PC-3 (cell line): ENCODE data around the gene SEC61A2. TPM values are rescaled to one million over a fixed set of nuclear protein-coding genes. Genes with fewer than 3 reads are reported as not detected.
A peak's percentile ranks its signal among the peaks of the same experiment; 100 is the strongest.

Experiments
- ATAC-seq: fragments of 200-7000 bp; cut with Tn5 transposase; 2 replicates; pipeline ENCODE4 v1.9.1; 2020; ENCODE audit warnings: mild to moderate bottlenecking, moderate library complexity
- BruUV-seq: library from RNA; stranded (reverse); fragments of 400-500 nt; replicated peaks from 2 replicates; lab custom pipeline; 2021; lab: Mats Ljungman, UMichigan
- CTCF ChIA-PET: fragments of 300-600 bp; sonication (Branson Sonifier 250); formaldehyde crosslinking; loops from one replicate; lab custom pipeline; 2022; ENCODE audit warnings: antibody characterized with exemption; lab: Charles Lee
- POLR2A ChIA-PET: fragments of 300-600 bp; sonication (Branson Sonifier 250); formaldehyde crosslinking; loops from one replicate; lab custom pipeline; 2022; ENCODE audit warnings: antibody characterized with exemption; ENCODE audit not compliant: unreplicated experiment; lab: Charles Lee
- DNase-seq: peaks from one replicate; pipeline ENCODE4 v3.0.0-alpha.2; 2015
- H2AFZ ChIP-seq: fragments of 300-600 bp; sonication (generic); 2 replicates; pipeline ENCODE4 v1.6.0; 2016; ENCODE audit warnings: antibody characterized with exemption, low read length
- H3F3A ChIP-seq: fragments of 300-600 bp; sonication (generic); one replicate; pipeline ENCODE4 v1.6.0; 2017; ENCODE audit warnings: antibody characterized with exemption, low read length, control low read depth, mild to moderate bottlenecking; ENCODE audit not compliant: unreplicated experiment
- H3K27ac ChIP-seq: fragments of 300-600 bp; sonication (generic); 2 replicates; pipeline ENCODE4 v1.5.1; 2016; ENCODE audit warnings: mild to moderate bottlenecking, low read length
- H3K27me3 ChIP-seq: fragments of 300-600 bp; sonication (generic); 2 replicates; pipeline ENCODE4 v1.6.1; 2016; ENCODE audit warnings: low read length, mixed read lengths
- H3K36me3 ChIP-seq: fragments of 300-600 bp; sonication (generic); 2 replicates; pipeline ENCODE4 v1.6.1; 2016; ENCODE audit warnings: low read depth, mixed run types, low read length, mixed read lengths
- H3K4me1 ChIP-seq: fragments of 300-600 bp; sonication (generic); 2 replicates; pipeline ENCODE4 v1.5.1; 2016; ENCODE audit warnings: low read length; ENCODE audit not compliant: insufficient read depth
- H3K4me2 ChIP-seq: fragments of 300-600 bp; sonication (generic); 2 replicates; pipeline ENCODE4 v1.6.0; 2016; ENCODE audit warnings: low read length
- H3K4me3 ChIP-seq: fragments of 300-600 bp; sonication (generic); 2 replicates; pipeline ENCODE4 v1.5.1; 2016; ENCODE audit warnings: mild to moderate bottlenecking, low read length, mixed read lengths
- H3K79me2 ChIP-seq: fragments of 300-600 bp; sonication (generic); 2 replicates; pipeline ENCODE4 v1.6.1; 2017; ENCODE audit warnings: low read length, mixed read lengths
- H3K9ac ChIP-seq: fragments of 300-600 bp; sonication (generic); 2 replicates; pipeline ENCODE4 v1.6.0; 2016; ENCODE audit warnings: mild to moderate bottlenecking, low read length
- H3K9me2 ChIP-seq: fragments of 300-600 bp; sonication (generic); replicated peaks from 2 replicates; pipeline ENCODE4 v1.6.1; 2016; ENCODE audit warnings: mixed run types, low read length, mixed read lengths
- H3K9me3 ChIP-seq: fragments of 300-600 bp; sonication (generic); 2 replicates; pipeline ENCODE4 v1.6.1; 2016; ENCODE audit warnings: low read length, mixed read lengths
- H4K20me1 ChIP-seq: fragments of 300-600 bp; sonication (generic); 2 replicates; pipeline ENCODE4 v1.6.1; 2016; ENCODE audit warnings: low read length, mixed read lengths
- EZH2 ChIP-seq: fragments of 300-600 bp; sonication (generic); IDR thresholded peaks from one replicate; pipeline ENCODE4 v1.6.1; 2017; ENCODE audit warnings: antibody characterized with exemption, mild to moderate bottlenecking, low read length; ENCODE audit not compliant: unreplicated experiment
- EZH2phosphoT487 ChIP-seq: fragments of 300-600 bp; sonication (generic); IDR thresholded peaks from 2 replicates; pipeline ENCODE4 v1.6.1; 2018; ENCODE audit warnings: mild to moderate bottlenecking, antibody characterized with exemption, low read length, borderline replicate concordance
- intact Hi-C: fragments of 100-400 bp; cut with micrococcal nuclease; formaldehyde crosslinking; loops from 2 replicates; pipeline ENCODE4 v1.9.0; 2023
- total RNA-seq: library from RNA; depleted of rRNA; stranded (reverse); fragments of >200 nt; gene quantifications from 2 replicates; pipeline ENCODE4 v1.2.3, GENCODE V29; 2014
- TF ChIP-seq, protein P1 (sequence below): fragments of 300-600 bp; sonication (generic); conservative IDR thresholded peaks from 2 replicates; pipeline ENCODE4 v1.5.1; 2017; ENCODE audit warnings: antibody characterized with exemption, low read depth, mild to moderate bottlenecking, low read length

Gene SEC61A2
- total RNA-seq, 1 experiment from 2014 or later: 5.5 TPM

DNA sequence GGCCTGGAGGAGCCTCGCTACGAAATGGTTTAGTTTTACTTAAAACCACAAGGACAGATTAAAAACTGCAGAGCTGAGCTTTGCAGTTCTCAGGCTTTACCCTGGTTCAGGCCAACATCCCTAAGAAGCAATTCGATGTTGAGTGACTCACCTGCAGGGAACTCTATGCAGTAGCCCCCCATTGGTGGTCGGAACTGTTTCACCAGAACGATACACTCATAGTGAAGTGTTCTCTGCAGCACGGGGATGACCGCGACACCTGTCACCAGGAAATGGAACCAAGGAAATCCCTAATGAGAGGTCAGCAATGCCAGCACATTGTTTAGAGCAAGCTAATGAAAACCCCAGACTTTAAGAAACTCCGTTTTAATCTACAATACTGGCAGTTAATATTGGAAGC lies 48.2 kb downstream of the SEC61A2 start:
- Histone ChIP-seq H3K4me3 (no peak overlapping the region), H3K27me3 (no peaks in the 10 kb centered on the region), H4K20me1 (no peaks in the 10 kb centered on the region), H3K36me3 (no peaks in the 10 kb centered on the region), H3K9ac (no peak overlapping the region), H3K9me3 (no peaks in the 10 kb centered on the region), H3K4me1 (no peaks in the 10 kb centered on the region), H3K27ac (no peak overlapping the region), H2AFZ (no peak overlapping the region), H3F3A (no peaks in the 10 kb centered on the region), H3K79me2 (no peaks in the 10 kb centered on the region), H3K4me2 (no peak overlapping the region), H3K9me2 (no peaks in the 10 kb centered on the region)
- POLR2A ChIA-PET: no interaction called here
- CTCF ChIA-PET: no interaction called here
- DNase-seq (peak; percentile 61), ATAC-seq (peak; percentile 57)
- BruUV-seq: no TSS peak
- intact Hi-C loops: no loop called here
- TF ChIP-seq EZH2 (no peak), EZH2phosphoT487 (no peak)
- TF ChIP-seq, protein P1, sequence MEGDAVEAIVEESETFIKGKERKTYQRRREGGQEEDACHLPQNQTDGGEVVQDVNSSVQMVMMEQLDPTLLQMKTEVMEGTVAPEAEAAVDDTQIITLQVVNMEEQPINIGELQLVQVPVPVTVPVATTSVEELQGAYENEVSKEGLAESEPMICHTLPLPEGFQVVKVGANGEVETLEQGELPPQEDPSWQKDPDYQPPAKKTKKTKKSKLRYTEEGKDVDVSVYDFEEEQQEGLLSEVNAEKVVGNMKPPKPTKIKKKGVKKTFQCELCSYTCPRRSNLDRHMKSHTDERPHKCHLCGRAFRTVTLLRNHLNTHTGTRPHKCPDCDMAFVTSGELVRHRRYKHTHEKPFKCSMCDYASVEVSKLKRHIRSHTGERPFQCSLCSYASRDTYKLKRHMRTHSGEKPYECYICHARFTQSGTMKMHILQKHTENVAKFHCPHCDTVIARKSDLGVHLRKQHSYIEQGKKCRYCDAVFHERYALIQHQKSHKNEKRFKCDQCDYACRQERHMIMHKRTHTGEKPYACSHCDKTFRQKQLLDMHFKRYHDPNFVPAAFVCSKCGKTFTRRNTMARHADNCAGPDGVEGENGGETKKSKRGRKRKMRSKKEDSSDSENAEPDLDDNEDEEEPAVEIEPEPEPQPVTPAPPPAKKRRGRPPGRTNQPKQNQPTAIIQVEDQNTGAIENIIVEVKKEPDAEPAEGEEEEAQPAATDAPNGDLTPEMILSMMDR: no peak

DNA sequence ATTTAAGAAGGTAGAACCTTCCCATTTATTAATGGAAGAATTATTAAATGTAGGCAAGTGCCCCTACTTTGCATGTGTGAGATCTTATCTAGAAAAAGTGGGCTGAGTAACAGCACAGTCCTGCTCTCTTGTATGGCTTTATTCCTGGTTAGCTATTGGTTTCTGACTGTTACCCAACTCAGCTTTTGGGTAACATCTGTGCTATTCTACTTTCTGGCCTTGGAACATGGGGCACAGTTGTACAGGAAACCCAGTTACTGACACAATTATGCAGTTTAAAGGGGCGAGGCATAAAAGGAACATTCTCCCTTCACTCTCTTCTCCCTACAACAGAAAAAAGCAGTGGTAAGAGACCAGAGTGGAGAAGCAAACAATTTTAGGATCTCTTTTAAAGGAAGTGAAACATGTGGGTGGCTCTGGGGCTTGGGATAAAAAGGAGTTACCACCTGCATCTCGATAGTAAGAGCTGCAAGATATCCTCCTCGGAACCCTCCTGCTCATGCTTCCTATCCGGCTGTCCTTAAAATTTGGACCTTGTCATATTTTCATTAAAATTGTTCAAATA lies 50.2 kb downstream of the SEC61A2 start:
- Histone ChIP-seq H2AFZ (no peak overlapping the region), H3K27me3 (no peaks in the 10 kb centered on the region), H3K9me3 (no peaks in the 10 kb centered on the region), H3K4me3 (no peak overlapping the region), H3K9me2 (no peaks in the 10 kb centered on the region), H3K4me1 (no peaks in the 10 kb centered on the region), H3K79me2 (no peaks in the 10 kb centered on the region), H3F3A (no peaks in the 10 kb centered on the region), H3K27ac (no peak overlapping the region), H4K20me1 (no peaks in the 10 kb centered on the region), H3K36me3 (no peaks in the 10 kb centered on the region; the same call in 1 of the 2 replicates), H3K4me2 (no peak overlapping the region), H3K9ac (no peak overlapping the region)
- DNase-seq (no peak), ATAC-seq (no peak)
- intact Hi-C loops: no loop called here
- ChIA-PET CTCF (no interaction called here), POLR2A (no interaction called here)
- BruUV-seq: no TSS peak
- TF ChIP-seq, protein P1: no peak
- no peak for TF ChIP-seq EZH2

GRCh38 chr10:12180221-12180974 lies 50.9 kb downstream of the SEC61A2 start:
- Histone ChIP-seq H3K9me2 (no peaks in the 10 kb centered on the region), H3K9me3 (no peaks in the 10 kb centered on the region), H2AFZ (no peak overlapping the region), H3K4me1 (no peaks in the 10 kb centered on the region), H3K79me2 (no peaks in the 10 kb centered on the region), H3K36me3 (no peaks in the 10 kb centered on the region; the same call in 1 of the 2 replicates), H3F3A (no peaks in the 10 kb centered on the region), H3K9ac (no peak overlapping the region), H4K20me1 (no peaks in the 10 kb centered on the region), H3K4me3 (no peak overlapping the region), H3K27ac (no peak overlapping the region), H3K27me3 (no peaks in the 10 kb centered on the region), H3K4me2 (no peak overlapping the region)
- ATAC-seq: no peak
- POLR2A ChIA-PET: no interaction called here
- DNase-seq: no peak
- CTCF ChIA-PET: no interaction called here
- intact Hi-C loops: no loop called here
- TF ChIP-seq, protein P1: no peak
- TF ChIP-seq EZH2 (no peak), EZH2phosphoT487 (no peak)
- no TSS peak for BruUV-seq
